IMR-90 (cell line): ENCODE data around the gene OTUB2. TPM values are rescaled to one million over a fixed set of nuclear protein-coding genes. Genes with fewer than 3 reads are reported as not detected.

Experiments
- ATAC-seq: fragments of 200-7000 bp; cut with Tn5 transposase; 2 replicates; pipeline ENCODE4 v1.9.1; 2020; ENCODE audit warnings: low read depth, mild to moderate bottlenecking, moderate library complexity
- BruUV-seq: library from RNA; stranded (reverse); fragments of 400-500 nt; replicated peaks from 2 replicates; lab custom pipeline; 2021; lab: Mats Ljungman, UMichigan
- CTCF ChIA-PET: fragments of 300-600 bp; formaldehyde crosslinking; extraction: SDS; loops from one replicate; lab custom pipeline; 2021; ENCODE audit warnings: antibody characterized with exemption; lab: Yijun Ruan, JAX
- POLR2A ChIA-PET: fragments of 300-600 bp; sonication (Branson Sonifier 250); formaldehyde crosslinking; loops from one replicate; lab custom pipeline; 2022; ENCODE audit warnings: antibody characterized with exemption; ENCODE audit not compliant: unreplicated experiment; lab: Charles Lee
- DNase-seq: peaks from one replicate; pipeline ENCODE4 v3.0.0; 2013
- H2AFZ ChIP-seq: replicated peaks from 2 replicates; pipeline ENCODE3; 2013; ENCODE audit warnings: low read length, mild to moderate bottlenecking; ENCODE audit not compliant: poor library complexity
- H2AK5ac ChIP-seq: 2 replicates; pipeline ENCODE4 v1.6.1; 2013; ENCODE audit warnings: low read depth, low read length, inconsistent platforms
- H2AK9ac ChIP-seq: replicated peaks from 2 replicates; pipeline ENCODE3; 2013; ENCODE audit warnings: mild to moderate bottlenecking, low read depth, low read length, moderate library complexity; ENCODE audit not compliant: poor library complexity
- H2BK120ac ChIP-seq: 2 replicates; pipeline ENCODE4 v1.6.1; 2013; ENCODE audit warnings: low read depth, low read length, inconsistent platforms
- H2BK15ac ChIP-seq: 3 replicates; pipeline ENCODE4 v1.6.1; 2013; ENCODE audit warnings: low read depth, low read length, inconsistent platforms
- H2BK20ac ChIP-seq: 2 replicates; pipeline ENCODE4 v1.6.1; 2013; ENCODE audit warnings: low read depth, mild to moderate bottlenecking, inconsistent platforms, low read length, moderate library complexity
- H2BK5ac ChIP-seq: 2 replicates; pipeline ENCODE4 v1.6.1; 2013; ENCODE audit warnings: mild to moderate bottlenecking, low read depth, low read length, inconsistent platforms; ENCODE audit not compliant: poor library complexity, severe bottlenecking
- H3K14ac ChIP-seq: replicated peaks from 2 replicates; pipeline ENCODE4 v1.6.1; 2013; ENCODE audit warnings: low read depth, low read length, inconsistent platforms
- H3K18ac ChIP-seq: 2 replicates; pipeline ENCODE4 v1.6.1; 2013; ENCODE audit warnings: low read depth, low read length, control low read depth
- H3K23ac ChIP-seq: 2 replicates; pipeline ENCODE4 v1.6.1; 2013; ENCODE audit warnings: low read depth, low read length, inconsistent platforms
- H3K27ac ChIP-seq: 2 replicates; pipeline ENCODE4 v1.5.1; 2013; ENCODE audit warnings: mild to moderate bottlenecking, control low read depth, low read length; ENCODE audit not compliant: insufficient read depth
- H3K27me3 ChIP-seq: 2 replicates; pipeline ENCODE4 v1.6.1; 2013; ENCODE audit warnings: low read length; ENCODE audit not compliant: control insufficient read depth, insufficient read depth
- H3K36me3 ChIP-seq: 2 replicates; pipeline ENCODE4 v1.6.1; 2013; ENCODE audit warnings: low read length, mixed read lengths; ENCODE audit not compliant: control insufficient read depth, insufficient read depth
- H3K4ac ChIP-seq: 2 replicates; pipeline ENCODE4 v1.6.1; 2013; ENCODE audit warnings: low read depth, low read length, inconsistent platforms
- H3K4me1 ChIP-seq: 2 replicates; pipeline ENCODE4 v1.6.1; 2013; ENCODE audit warnings: low read length, mixed read lengths; ENCODE audit not compliant: control insufficient read depth, insufficient read depth
- H3K4me2 ChIP-seq: 2 replicates; pipeline ENCODE4 v1.6.1; 2013; ENCODE audit warnings: low read depth, mild to moderate bottlenecking, control low read depth, low read length, moderate library complexity
- H3K4me3 ChIP-seq: 2 replicates; pipeline ENCODE4 v1.5.1; 2013; ENCODE audit warnings: low read depth, mild to moderate bottlenecking, control low read depth, low read length, moderate library complexity; ENCODE audit not compliant: insufficient read depth
- H3K56ac ChIP-seq: 2 replicates; pipeline ENCODE4 v1.6.1; 2013; ENCODE audit warnings: low read length, inconsistent platforms; ENCODE audit not compliant: insufficient read depth; ENCODE audit errors: extremely low read depth
- H3K79me1 ChIP-seq, 2 experiments: 2 replicates each; pipeline ENCODE4 v1.6.1; 2013; ENCODE audit warnings: low read length in 2 of 2, inconsistent platforms in 1 of 2, low read depth in 1 of 2
- H3K9ac ChIP-seq: 2 replicates; pipeline ENCODE4 v1.6.1; 2013; ENCODE audit warnings: low read depth, low read length, control low read depth
- H3K9me1 ChIP-seq: 2 replicates; pipeline ENCODE4 v1.6.1; 2013; ENCODE audit warnings: low read length, inconsistent platforms; ENCODE audit not compliant: insufficient read depth
- H3K9me3 ChIP-seq: 2 replicates; pipeline ENCODE4 v1.6.1; 2013; ENCODE audit warnings: low read length; ENCODE audit not compliant: control insufficient read depth, insufficient read depth
- H4K20me1 ChIP-seq: 2 replicates; pipeline ENCODE4 v1.6.1; 2013; ENCODE audit warnings: low read length, inconsistent platforms; ENCODE audit not compliant: insufficient read depth
- H4K5ac ChIP-seq: 2 replicates; pipeline ENCODE4 v1.6.1; 2013; ENCODE audit warnings: mild to moderate bottlenecking, low read depth, low read length, control low read depth
- H4K8ac ChIP-seq, 2 experiments: 2 replicates each; pipeline ENCODE4 v1.6.1; 2013; ENCODE audit warnings: low read depth in 2 of 2, low read length in 2 of 2, control low read depth in 1 of 2, inconsistent platforms in 1 of 2
- H4K91ac ChIP-seq: 2 replicates; pipeline ENCODE4 v1.6.1; 2013; ENCODE audit warnings: low read depth, low read length, inconsistent platforms; ENCODE audit not compliant: insufficient read depth
- FOS ChIP-seq: fragments of 150-350 bp; IDR thresholded peaks from 2 replicates; pipeline ENCODE4 v1.6.1; 2016; ENCODE audit warnings: low read depth, low read length
- MAZ ChIP-seq: IDR thresholded peaks from 2 replicates; pipeline ENCODE4 v1.6.1; 2012; ENCODE audit warnings: low read depth, mild to moderate bottlenecking, low read length, improper control_type of control experiment, moderate library complexity, borderline replicate concordance
- SMC3 ChIP-seq: fragments of 150-350 bp; IDR thresholded peaks from 2 replicates; pipeline ENCODE4 v1.6.1; 2016; ENCODE audit warnings: low read depth, mild to moderate bottlenecking, antibody characterized with exemption, low read length, moderate library complexity
- WGBS, 2 experiments: methylation state at CpG; one replicate each; pipeline versions ENCODE4 v1.1.5 to v1.1.7; 2013; ENCODE audit warnings: missing lambda C conversion rate in 2 of 2; ENCODE audit not compliant: insufficient read length in 1 of 2; ENCODE audit errors: extremely low coverage in 2 of 2; 5-methylcytosine and 5-hydroxymethylcytosine counted together
- dilution Hi-C: fragments of 300-500 bp; cut with HindIII; formaldehyde crosslinking; loops from one replicate; pipeline ENCODE4 v1.14.3; 2018; ENCODE audit warnings: low sequenced_read_pairs; ENCODE audit not compliant: unreplicated experiment
- in situ Hi-C: fragments of 300-500 bp; cut with MboI; formaldehyde crosslinking; loops from 3 replicates; pipeline ENCODE4 v1.14.3; 2019; ENCODE audit warnings: low sequenced_read_pairs, inconsistent platforms, mixed read lengths
- intact Hi-C: fragments of 100-400 bp; cut with micrococcal nuclease; formaldehyde crosslinking; loops from 2 replicates; pipeline ENCODE4 v1.10.0; 2022
- polyA plus RNA-seq, 3 experiments: library from polyadenylated mRNA; depleted of rRNA; stranded (reverse); fragments of >200 nt; gene quantifications; 2 replicates each; pipeline ENCODE4 v1.2.3, GENCODE V29; 2012; ENCODE audit warnings: low replicate concordance in 1 of 3
- total RNA-seq: library from RNA; depleted of rRNA; stranded (reverse); fragments of >200 nt; gene quantifications from 2 replicates; pipeline ENCODE4 v1.2.3, GENCODE V29; 2012
- TF ChIP-seq, protein P1 (sequence below): conservative IDR thresholded peaks from 2 replicates; pipeline ENCODE4 v1.5.1; 2012; ENCODE audit warnings: mild to moderate bottlenecking, low read depth, low read length, improper control_type of control experiment

Gene OTUB2
- total and polyA plus RNA-seq, 2 of the 4 experiments (the other 2 are of a cell fraction), result 1.1 to 2.5 TPM

- DNase-seq (peak; percentile 45), ATAC-seq (no peak)
- dilution Hi-C loops, result no loop called here
- Histone ChIP-seq H2BK120ac (no peak overlapping the region), H3K4me1 (no peaks in the 10 kb centered on the region; the same call in 1 of the 2 replicates), H4K91ac (no peak overlapping the region), H3K9ac (no peak overlapping the region), H2BK5ac (no peak overlapping the region), H3K4me3 (no peak overlapping the region), H3K4ac (no peak overlapping the region), H3K4me2 (no peak overlapping the region), H2AFZ (no peak overlapping the region), H2AK9ac (no peak overlapping the region), H2AK5ac (no peak overlapping the region), H3K36me3 (no peaks in the 10 kb centered on the region), H3K18ac (no peak overlapping the region), H3K9me1 (peaks cover 6% of the 10 kb centered on the region; the same call in 1 of the 2 replicates), H4K20me1 (no peaks in the 10 kb centered on the region), H3K23ac (no peak overlapping the region), H3K14ac (no peak overlapping the region), H3K9me3 (no peaks in the 10 kb centered on the region), H3K27me3 (no peaks in the 10 kb centered on the region), H4K5ac (no peak overlapping the region), H4K8ac (no peak overlapping the region), H3K56ac (no peak overlapping the region), H2BK20ac (no peak overlapping the region), H3K79me1 (peaks cover 0 to 20% of the 10 kb centered on the region in 2 experiments; a peak in 2 of 4 replicates), H2BK15ac (no peak overlapping the region), H3K27ac (no peak overlapping the region)
- ChIA-PET POLR2A (no interaction called here), CTCF (no interaction called here)
- in situ Hi-C loops, result no loop called here
- intact Hi-C loops, result no loop called here
- TF ChIP-seq FOS, result no peak
- TF ChIP-seq, protein P1, sequence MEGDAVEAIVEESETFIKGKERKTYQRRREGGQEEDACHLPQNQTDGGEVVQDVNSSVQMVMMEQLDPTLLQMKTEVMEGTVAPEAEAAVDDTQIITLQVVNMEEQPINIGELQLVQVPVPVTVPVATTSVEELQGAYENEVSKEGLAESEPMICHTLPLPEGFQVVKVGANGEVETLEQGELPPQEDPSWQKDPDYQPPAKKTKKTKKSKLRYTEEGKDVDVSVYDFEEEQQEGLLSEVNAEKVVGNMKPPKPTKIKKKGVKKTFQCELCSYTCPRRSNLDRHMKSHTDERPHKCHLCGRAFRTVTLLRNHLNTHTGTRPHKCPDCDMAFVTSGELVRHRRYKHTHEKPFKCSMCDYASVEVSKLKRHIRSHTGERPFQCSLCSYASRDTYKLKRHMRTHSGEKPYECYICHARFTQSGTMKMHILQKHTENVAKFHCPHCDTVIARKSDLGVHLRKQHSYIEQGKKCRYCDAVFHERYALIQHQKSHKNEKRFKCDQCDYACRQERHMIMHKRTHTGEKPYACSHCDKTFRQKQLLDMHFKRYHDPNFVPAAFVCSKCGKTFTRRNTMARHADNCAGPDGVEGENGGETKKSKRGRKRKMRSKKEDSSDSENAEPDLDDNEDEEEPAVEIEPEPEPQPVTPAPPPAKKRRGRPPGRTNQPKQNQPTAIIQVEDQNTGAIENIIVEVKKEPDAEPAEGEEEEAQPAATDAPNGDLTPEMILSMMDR, result no peak
- no peak for TF ChIP-seq SMC3
- TF ChIP-seq MAZ, result no peak
- no TSS peak for BruUV-seq
- WGBS, 2 experiments, result no CpG with 5 or more reads among the region's 4 CpGs
Measured at GRCh38 chr14:94089479-94089878, 63.3 kb downstream of the OTUB2 start.
